ENCODE results near the gene SLC39A1. TPM values are rescaled to one million over a fixed set of nuclear protein-coding genes. Genes with fewer than 3 reads are reported as not detected.
"Not testable (repeated sequence)": the region's sequence is repeated elsewhere in the genome, so short reads cannot be mapped to it uniquely, and the experiment has no call there.

Gene SLC39A1
- total RNA-seq, 1 donor from 2014 or later, result 62.6 TPM

GRCh38 chr1:153929426-153929825, 33.9 kb downstream of the SLC39A1 start:
- DNase-seq (ENCODE audit: low spot score), result no peak

GRCh38 chr1:153928791-153929341, 34.5 kb downstream of the SLC39A1 start:
- DNase-seq (ENCODE audit: low spot score), result no peak

GRCh38 chr1:153928245-153928644, 35.1 kb downstream of the SLC39A1 start:
- DNase-seq (ENCODE audit: low spot score), result no peak

GRCh38 chr1:153926405-153926804, 36.9 kb downstream of the SLC39A1 start:
- no peak for DNase-seq (ENCODE audit: low spot score)

- DNase-seq (ENCODE audit: low spot score), result peak; percentile 100
Observed at GRCh38 chr1:153922972-153923925, 40.1 kb downstream of the SLC39A1 start, which contains the start of gene GATAD2B. Gene GATAD2B (minus strand): TSS chr1:153922972. CDS start chr1:153828347, 94,625 bp downstream.

GRCh38 chr1:153922076-153922971, 41.0 kb downstream of the SLC39A1 start:
- peak; percentile 56 for DNase-seq (ENCODE audit: low spot score)

- DNase-seq (ENCODE audit: low spot score), result no peak
Observed at GRCh38 chr1:153921803-153922075, 41.6 kb downstream of the SLC39A1 start.

GRCh38 chr1:153921080-153921802, 42.1 kb downstream of the SLC39A1 start:
- no peak for DNase-seq (ENCODE audit: low spot score)

- DNase-seq (ENCODE audit: low spot score), result no peak
Observed at GRCh38 chr1:153919876-153920852, 43.2 kb downstream of the SLC39A1 start.

- DNase-seq (ENCODE audit: low spot score), result no peak
Observed at GRCh38 chr1:153916297-153916696, 47.0 kb downstream of the SLC39A1 start.

GRCh38 chr1:153912349-153912748, 51.0 kb downstream of the SLC39A1 start:
- no peak for DNase-seq (ENCODE audit: low spot score)

- not testable (repeated sequence) for DNase-seq (ENCODE audit: low spot score)
Observed at GRCh38 chr1:153910560-153910959, 52.8 kb downstream of the SLC39A1 start.

Other genes starting within 250 kb of the SLC39A1 start
- gene INTS3, start 235.5 kb downstream of the SLC39A1 start, total RNA-seq, result 77.5 TPM
- 28.8 TPM for gene SLC27A3, start 188.1 kb downstream of the SLC39A1 start, total RNA-seq
- gene GATAD2B, start 40.6 kb downstream of the SLC39A1 start, total RNA-seq, result 43.1 TPM
- 69.4 TPM for gene DENND4B, start 16.8 kb downstream of the SLC39A1 start, total RNA-seq
- 32.7 TPM for gene CRTC2, start 4.9 kb downstream of the SLC39A1 start, total RNA-seq
- gene CREB3L4, start 4.4 kb upstream of the SLC39A1 start, total RNA-seq, result 13.9 TPM
- gene JTB, start 14.1 kb upstream of the SLC39A1 start, total RNA-seq, result 103 TPM
- gene RAB13, start 22.8 kb upstream of the SLC39A1 start, total RNA-seq, result 86.4 TPM
- gene RPS27, start 27.2 kb upstream of the SLC39A1 start, total RNA-seq, result 2,661 TPM
- gene NUP210L, start 191.5 kb upstream of the SLC39A1 start, total RNA-seq, result 0.39 TPM
- gene TPM3, start 228.6 kb upstream of the SLC39A1 start, total RNA-seq, result 242 TPM
- not detected for gene CFAP141, start 242.8 kb upstream of the SLC39A1 start, total RNA-seq

Measured in ureter (tissue), 1 donor.